DND-41 (cell line): ENCODE measurements around the gene ARF3.

Experiments
- ATAC-seq: fragments of 200-7000 bp; cut with Tn5 transposase; 3 replicates; pipeline ENCODE4 v1.9.1; 2021; ENCODE audit warnings: low read depth; ENCODE audit not compliant: insufficient read depth
- DNase-seq: peaks from one replicate; pipeline ENCODE4 v3.0.0-alpha.2; 2020
- H2AFZ ChIP-seq: 2 replicates; pipeline ENCODE4 v1.6.0; 2012; ENCODE audit warnings: low read depth, low read length
- H3K27ac ChIP-seq: 2 replicates; pipeline ENCODE4 v1.5.1; 2012; ENCODE audit warnings: low read length, inconsistent platforms
- H3K27me3 ChIP-seq: fragments of 200-600 bp; sonication (generic); 2 replicates; pipeline ENCODE4 v1.6.0; 2012; ENCODE audit warnings: low read length, mild to moderate bottlenecking, inconsistent platforms; ENCODE audit not compliant: insufficient read depth, poor library complexity
- H3K36me3 ChIP-seq: 2 replicates; pipeline ENCODE4 v1.5.1; 2012; ENCODE audit warnings: low read length, inconsistent platforms; ENCODE audit not compliant: insufficient read depth
- H3K4me1 ChIP-seq: 2 replicates; pipeline ENCODE4 v1.5.1; 2012; ENCODE audit warnings: mild to moderate bottlenecking, low read length; ENCODE audit not compliant: insufficient read depth
- H3K4me2 ChIP-seq: 2 replicates; pipeline ENCODE4 v1.6.0; 2012; ENCODE audit warnings: mild to moderate bottlenecking, moderate library complexity, low read length, inconsistent platforms; ENCODE audit not compliant: insufficient read depth
- H3K4me3 ChIP-seq, 2 experiments: fragments of 200-600 bp in 1 of 2; shearing (Covaris generic) in 1 of 2; 2 replicates each; pipeline ENCODE4 v1.5.1; 2012 to 2016; ENCODE audit warnings: inconsistent platforms in 2 of 2, low read length in 2 of 2, mild to moderate bottlenecking in 2 of 2, low read depth in 1 of 2, moderate library complexity in 1 of 2
- H3K79me2 ChIP-seq: 2 replicates; pipeline ENCODE4 v1.6.0; 2012; ENCODE audit warnings: low read length, inconsistent platforms; ENCODE audit not compliant: insufficient read depth
- H3K9ac ChIP-seq: 2 replicates; pipeline ENCODE4 v1.6.0; 2012; ENCODE audit warnings: low read depth, mild to moderate bottlenecking, inconsistent platforms, low read length, moderate library complexity
- H3K9me3 ChIP-seq: 2 replicates; pipeline ENCODE4 v1.5.1; 2012; ENCODE audit warnings: low read length, moderate library complexity, mild to moderate bottlenecking, inconsistent platforms; ENCODE audit not compliant: insufficient read depth, severe bottlenecking
- H4K20me1 ChIP-seq: 2 replicates; pipeline ENCODE4 v1.6.0; 2012; ENCODE audit warnings: low read length; ENCODE audit not compliant: insufficient read depth
- EZH2 ChIP-seq: IDR thresholded peaks from 3 replicates; pipeline ENCODE4 v1.6.1; 2012; ENCODE audit warnings: borderline replicate concordance, low read depth, mild to moderate bottlenecking, moderate library complexity, low read length, inconsistent platforms; ENCODE audit not compliant: severe bottlenecking
- TF ChIP-seq, protein P1 (sequence below): IDR thresholded peaks from 2 replicates; pipeline ENCODE4 v1.5.1; 2012; ENCODE audit warnings: borderline replicate concordance, low read length, moderate library complexity, mild to moderate bottlenecking; ENCODE audit not compliant: poor library complexity, severe bottlenecking; ENCODE audit errors: extremely low read depth

The ARF3 gene

DNA sequence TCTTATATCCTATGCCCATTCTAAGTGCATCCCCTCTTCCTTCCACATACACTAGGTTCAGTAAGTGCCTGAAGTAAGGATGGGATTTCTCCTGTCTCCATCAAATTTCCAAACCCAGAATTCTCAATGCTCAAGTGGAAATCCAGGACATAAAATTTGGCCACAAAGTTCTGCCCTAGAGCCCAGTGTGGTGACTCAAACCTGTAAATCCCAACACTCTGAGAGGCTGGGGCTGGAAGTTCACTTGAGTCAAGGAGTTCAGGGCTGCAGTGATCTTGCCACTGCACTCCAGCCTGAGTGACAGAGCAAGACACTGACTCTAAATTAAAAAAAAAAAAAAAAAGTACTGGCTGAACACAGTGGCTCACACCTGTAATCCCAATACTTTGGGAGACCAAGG, 4.5 kb upstream of the ARF3 start:
- H3K9ac ChIP-seq: no peak overlapping the region
- ATAC-seq (no peak), DNase-seq (no peak)
- peaks cover 10% of the 10 kb centered on the region for H3K4me1 ChIP-seq
- H3K36me3 ChIP-seq: no peaks in the 10 kb centered on the region; the same call in 1 of the 2 replicates
- no peaks in the 10 kb centered on the region for H3K9me3 ChIP-seq
- peaks cover 5% of the 10 kb centered on the region for H3K79me2 ChIP-seq
- no peak overlapping the region for H3K4me3 ChIP-seq
- no peak overlapping the region for H3K4me2 ChIP-seq
- H4K20me1 ChIP-seq: 0 out of 2 replicates have a peak, but pooled peaks cover under 1% of the 10 kb centered on the region
- no peak overlapping the region for H2AFZ ChIP-seq
- TF ChIP-seq, protein P1, sequence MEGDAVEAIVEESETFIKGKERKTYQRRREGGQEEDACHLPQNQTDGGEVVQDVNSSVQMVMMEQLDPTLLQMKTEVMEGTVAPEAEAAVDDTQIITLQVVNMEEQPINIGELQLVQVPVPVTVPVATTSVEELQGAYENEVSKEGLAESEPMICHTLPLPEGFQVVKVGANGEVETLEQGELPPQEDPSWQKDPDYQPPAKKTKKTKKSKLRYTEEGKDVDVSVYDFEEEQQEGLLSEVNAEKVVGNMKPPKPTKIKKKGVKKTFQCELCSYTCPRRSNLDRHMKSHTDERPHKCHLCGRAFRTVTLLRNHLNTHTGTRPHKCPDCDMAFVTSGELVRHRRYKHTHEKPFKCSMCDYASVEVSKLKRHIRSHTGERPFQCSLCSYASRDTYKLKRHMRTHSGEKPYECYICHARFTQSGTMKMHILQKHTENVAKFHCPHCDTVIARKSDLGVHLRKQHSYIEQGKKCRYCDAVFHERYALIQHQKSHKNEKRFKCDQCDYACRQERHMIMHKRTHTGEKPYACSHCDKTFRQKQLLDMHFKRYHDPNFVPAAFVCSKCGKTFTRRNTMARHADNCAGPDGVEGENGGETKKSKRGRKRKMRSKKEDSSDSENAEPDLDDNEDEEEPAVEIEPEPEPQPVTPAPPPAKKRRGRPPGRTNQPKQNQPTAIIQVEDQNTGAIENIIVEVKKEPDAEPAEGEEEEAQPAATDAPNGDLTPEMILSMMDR: no peak
- TF ChIP-seq EZH2: no peak
- no peaks in the 10 kb centered on the region for H3K27me3 ChIP-seq
- H3K27ac ChIP-seq: no peak overlapping the region

DNA sequence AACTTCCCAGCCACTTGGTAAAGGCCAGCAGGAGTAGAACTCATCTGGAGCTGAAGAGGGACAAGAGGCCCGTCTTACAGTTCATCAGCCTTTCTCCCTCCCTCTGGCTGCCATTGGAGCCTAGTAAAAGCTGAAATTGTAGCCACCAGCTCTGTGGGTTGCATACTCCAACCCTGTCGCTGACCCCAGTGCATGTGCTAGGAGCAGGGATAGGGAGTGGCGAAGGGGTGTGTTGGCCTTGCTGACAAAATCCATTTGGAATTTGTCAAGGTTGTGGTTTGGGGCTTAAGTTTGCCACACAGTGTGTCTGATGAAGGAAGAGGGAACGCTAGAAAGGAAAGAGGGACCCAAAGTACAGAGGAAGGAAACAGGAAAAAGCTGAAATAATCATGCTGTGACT, 4.0 kb upstream of the ARF3 start:
- ATAC-seq (no peak), DNase-seq (no peak)
- no peak overlapping the region for H3K9ac ChIP-seq
- H3K4me3 ChIP-seq: no peak overlapping the region
- TF ChIP-seq, protein P1: no peak
- no peak for TF ChIP-seq EZH2
- H3K4me1 ChIP-seq: peaks cover 12% of the 10 kb centered on the region
- no peaks in the 10 kb centered on the region for H3K27me3 ChIP-seq
- no peaks in the 10 kb centered on the region; the same call in 1 of the 2 replicates for H3K36me3 ChIP-seq
- no peaks in the 10 kb centered on the region for H3K9me3 ChIP-seq
- H3K4me2 ChIP-seq: no peak overlapping the region
- 0 out of 2 replicates have a peak, but pooled peaks cover 4% of the 10 kb centered on the region for H4K20me1 ChIP-seq
- H3K27ac ChIP-seq: no peak overlapping the region
- H3K79me2 ChIP-seq: peaks cover 9% of the 10 kb centered on the region
- no peak overlapping the region for H2AFZ ChIP-seq

DNA sequence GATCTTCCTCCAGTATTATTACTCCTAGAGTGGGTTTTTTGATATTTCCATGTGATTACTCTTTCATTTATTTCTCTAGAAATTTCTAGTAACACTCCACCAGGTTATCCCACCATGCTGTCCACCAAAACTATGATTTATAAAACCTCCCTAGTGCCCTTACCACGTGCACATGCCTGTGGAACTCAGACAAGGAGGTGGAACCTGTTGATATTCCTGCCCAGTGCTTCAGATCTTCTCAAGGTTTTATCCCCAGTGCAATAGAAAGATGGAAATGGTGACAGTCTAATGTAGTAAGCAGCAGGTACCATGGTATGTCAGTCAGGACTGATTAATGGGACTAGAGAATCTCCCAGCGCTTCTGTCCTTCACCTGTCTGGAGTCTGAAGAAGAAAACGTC, 3.5 kb upstream of the ARF3 start:
- H3K4me1 ChIP-seq: peaks cover 17% of the 10 kb centered on the region
- no peaks in the 10 kb centered on the region for H3K27me3 ChIP-seq
- peaks cover 9% of the 10 kb centered on the region; the same call in 1 of the 2 replicates for H4K20me1 ChIP-seq
- no peak overlapping the region for H3K9ac ChIP-seq
- no peak overlapping the region for H3K4me3 ChIP-seq
- H3K4me2 ChIP-seq: no peak overlapping the region
- ATAC-seq (no peak), DNase-seq (no peak)
- TF ChIP-seq, protein P1: no peak
- no peak overlapping the region for H3K27ac ChIP-seq
- no peaks in the 10 kb centered on the region for H3K9me3 ChIP-seq
- no peaks in the 10 kb centered on the region; the same call in 1 of the 2 replicates for H3K36me3 ChIP-seq
- H2AFZ ChIP-seq: no peak overlapping the region
- H3K79me2 ChIP-seq: peaks cover 14% of the 10 kb centered on the region

DNA sequence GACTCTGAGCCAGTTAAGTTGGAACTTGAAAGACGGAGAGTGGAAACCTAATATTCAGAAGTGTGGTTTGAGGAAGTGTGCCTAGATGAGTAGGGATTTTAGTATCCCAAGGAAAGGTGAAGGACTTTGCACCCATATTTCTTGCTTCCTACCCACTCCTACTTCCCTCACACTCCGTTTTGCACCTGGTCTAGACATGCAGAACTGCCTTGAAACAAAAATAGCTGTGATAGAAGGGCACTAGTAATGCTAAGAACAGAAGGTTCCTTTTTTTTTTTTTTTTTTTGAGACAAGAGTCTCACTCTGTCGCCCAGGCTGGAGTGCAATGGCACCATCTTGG, 732 bp upstream of the ARF3 start:
- peaks cover 42% of the 10 kb centered on the region for H3K79me2 ChIP-seq
- peak overlapping the region; percentile 93 for H3K4me2 ChIP-seq
- ATAC-seq (no peak), DNase-seq (no peak)
- H3K27ac ChIP-seq: peak overlapping the region; percentile 59
- no peaks in the 10 kb centered on the region for H3K27me3 ChIP-seq
- H3K9ac ChIP-seq: peak overlapping the region; percentile 77
- H3K9me3 ChIP-seq: no peaks in the 10 kb centered on the region
- peak overlapping the region; percentile 86 for H2AFZ ChIP-seq
- H3K36me3 ChIP-seq: peaks cover 23% of the 10 kb centered on the region
- TF ChIP-seq, protein P1: no peak
- no peak for TF ChIP-seq EZH2
- H3K4me1 ChIP-seq: peaks cover 33% of the 10 kb centered on the region
- H3K4me3 ChIP-seq: peak overlapping the region; percentile 69 to 87; a peak in 3 of 4 replicates
- H4K20me1 ChIP-seq: peaks cover 35% of the 10 kb centered on the region; the same call in 1 of the 2 replicates
